Measurements from ENCODE around the gene BOD1L1. TPM values are rescaled to one million over a fixed set of nuclear protein-coding genes. Genes with fewer than 3 reads are reported as not detected.

Gene BOD1L1
- total and polyA plus RNA-seq, 2 experiments from 2014 or later: 18.2 to 43.2 TPM

GRCh38 chr4:13567125-13567524 lies 60.4 kb downstream of the BOD1L1 start:
- no peak overlapping the region for H3K4me3 Mint-ChIP-seq
- no peaks in the 10 kb centered on the region for H3K27me3 Mint-ChIP-seq (ENCODE audit: insufficient read depth, low read depth, poor library complexity)
- no peak overlapping the region for H3K27ac ChIP-seq (ENCODE audit: low read depth)
- 0 out of 2 replicates have a peak, but pooled peaks cover 2% of the 10 kb centered on the region for H4K20me1 ChIP-seq (replicated peaks; ENCODE audit: insufficient read depth)
- no peak overlapping the region for H3K27ac Mint-ChIP-seq
- TF ChIP-seq CTCF (conservative IDR thresholded peaks at IDR 0.05; ENCODE audit: low read depth in 2 of 2) (no peak), EZH2phosphoT487 (IDR thresholded peaks at IDR 0.05; ENCODE audit: unreplicated experiment) (no peak), POLR2AphosphoS5 (IDR thresholded peaks at IDR 0.05; ENCODE audit: low read depth) (no peak), CREB1 (CRISPR knock-in tag; IDR thresholded peaks at IDR 0.05; ENCODE audit: low read depth) (no peak), EZH2 (IDR thresholded peaks at IDR 0.05; ENCODE audit: low read depth, unreplicated experiment) (no peak), REST (IDR thresholded peaks at IDR 0.05; ENCODE audit: unreplicated experiment) (no peak), ZNF462 (CRISPR knock-in tag; IDR thresholded peaks at IDR 0.05) (no peak), JUNB (IDR thresholded peaks at IDR 0.05; ENCODE audit: unreplicated experiment) (no peak), ZNF114 (CRISPR knock-in tag; IDR thresholded peaks at IDR 0.05) (no peak), NANOG (IDR thresholded peaks at IDR 0.05; ENCODE audit: borderline replicate concordance) (no peak), STAT1 (IDR thresholded peaks at IDR 0.05; ENCODE audit: unreplicated experiment) (no peak), ZNF331 (CRISPR knock-in tag; IDR thresholded peaks at IDR 0.05; ENCODE audit: low read depth) (no peak)
- TF ChIP-seq, protein P1, sequence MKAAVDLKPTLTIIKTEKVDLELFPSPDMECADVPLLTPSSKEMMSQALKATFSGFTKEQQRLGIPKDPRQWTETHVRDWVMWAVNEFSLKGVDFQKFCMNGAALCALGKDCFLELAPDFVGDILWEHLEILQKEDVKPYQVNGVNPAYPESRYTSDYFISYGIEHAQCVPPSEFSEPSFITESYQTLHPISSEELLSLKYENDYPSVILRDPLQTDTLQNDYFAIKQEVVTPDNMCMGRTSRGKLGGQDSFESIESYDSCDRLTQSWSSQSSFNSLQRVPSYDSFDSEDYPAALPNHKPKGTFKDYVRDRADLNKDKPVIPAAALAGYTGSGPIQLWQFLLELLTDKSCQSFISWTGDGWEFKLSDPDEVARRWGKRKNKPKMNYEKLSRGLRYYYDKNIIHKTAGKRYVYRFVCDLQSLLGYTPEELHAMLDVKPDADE (IDR thresholded peaks at IDR 0.05): no peak
- H3K9me2 ChIP-seq (ENCODE audit: insufficient read depth): no peaks in the 10 kb centered on the region
- no peak for ATAC-seq
- no peak overlapping the region for H2AFZ ChIP-seq
- no peak for DNase-seq (ENCODE audit: low spot score)
- H3K36me3 ChIP-seq (ENCODE audit: insufficient read depth): 0 out of 2 replicates have a peak, but pooled peaks cover 14% of the 10 kb centered on the region
- no peaks in the 10 kb centered on the region for H3K9me3 Mint-ChIP-seq
- no peak overlapping the region for H3K4me2 ChIP-seq
- H3K4me3 ChIP-seq: no peak overlapping the region
- peaks cover 23% of the 10 kb centered on the region for H3K36me3 Mint-ChIP-seq (ENCODE audit: low read depth)
- no peaks in the 10 kb centered on the region for H3K27me3 ChIP-seq (ENCODE audit: insufficient read depth)
- no peaks in the 10 kb centered on the region for H3K4me1 Mint-ChIP-seq
- no peaks in the 10 kb centered on the region for H3K4me1 ChIP-seq (ENCODE audit: insufficient read depth)
- H3K79me2 ChIP-seq (replicated peaks; ENCODE audit: insufficient read depth): no peaks in the 10 kb centered on the region
- no peaks in the 10 kb centered on the region for H3F3A ChIP-seq (replicated peaks; ENCODE audit: low read depth)
